Right lobe of liver (tissue), 6 donors: ENCODE data around the gene GMPR. TPM values are rescaled to one million over a fixed set of nuclear protein-coding genes. Genes with fewer than 3 reads are reported as not detected.
A peak's percentile ranks its signal among the peaks of the same experiment; 100 is the strongest.

ENCODE experiments used
- ATAC-seq, 4 donors: fragments of 200-7000 bp; cut with Tn5 transposase; one replicate each; pipeline ENCODE4 v1.9.1; 2020; ENCODE audit warnings: mild to moderate bottlenecking in 4 of 4, moderate library complexity in 4 of 4
- DNase-seq, 3 donors: peaks; one replicate each; pipeline ENCODE4 v3.0.0-alpha.2; 2020
- H3K27ac ChIP-seq, 3 donors: fragments of 200-600 bp; one replicate each; pipeline ENCODE4 v1.8.0; 2022
- H3K27me3 ChIP-seq, 2 donors: fragments of 200-600 bp; one replicate each; pipeline ENCODE4 v1.8.0; 2022
- H3K36me3 ChIP-seq, 4 donors: fragments of 200-600 bp; sonication (generic) in 1 of 4; one replicate each; pipeline versions ENCODE4 v1.5.1 to v1.8.0; 2017 to 2022; ENCODE audit warnings: control low read depth in 1 of 4
- H3K4me1 ChIP-seq, 4 donors: fragments of 200-600 bp; sonication (generic) in 1 of 4; one replicate each; pipeline versions ENCODE4 v1.5.1 to v1.8.0; 2017 to 2022; ENCODE audit warnings: control low read depth in 1 of 4
- H3K4me3 ChIP-seq, 3 donors: fragments of 200-600 bp; one replicate each; pipeline ENCODE4 v1.8.0; 2022
- H3K9me3 ChIP-seq, 4 donors: fragments of 200-600 bp; sonication (generic) in 1 of 4; one replicate each; pipeline versions ENCODE4 v1.5.1 to v1.8.0; 2017 to 2022; ENCODE audit warnings: control low read depth in 1 of 4
- CTCF ChIP-seq, 4 donors: fragments of 200-600 bp in 3 of 4; fragments of 450-650 bp in 1 of 4; IDR thresholded peaks; one replicate each; pipeline versions ENCODE4 v1.5.1 to v1.8.0; 2016 to 2022; ENCODE audit warnings: antibody characterized with exemption in 4 of 4, mild to moderate bottlenecking in 2 of 4
- POLR2A ChIP-seq: fragments of 450-650 bp; IDR thresholded peaks from one replicate; pipeline ENCODE4 v1.6.1; 2017; ENCODE audit warnings: antibody characterized with exemption, mild to moderate bottlenecking
- WGBS: methylation state at CpG from one replicate; pipeline ENCODE4 v1.1.6; 2018; ENCODE audit warnings: low coverage, low lambda C conversion rate; ENCODE audit not compliant: insufficient coverage; ENCODE audit errors: missing lambda C conversion rate; 5-methylcytosine and 5-hydroxymethylcytosine counted together
- intact Hi-C, 2 donors: fragments of 100-400 bp; cut with DNase I; formaldehyde crosslinking; loops; one replicate each; pipeline versions ENCODE4 v1.11.2 to v1.14.1; 2022
- total RNA-seq, 6 experiments: library from RNA; depleted of rRNA in 2 of 6; stranded (reverse); fragments of >200 nt in 2 of 6; fragmentation: NEBNext Ultra II Directional in 3 of 6; extraction: Animal tissue kit (Norgen Biotek cat#: 25700) in 3 of 6; gene quantifications; one replicate each; pipeline versions ENCODE4 v1.1.0 to v1.2.4, GENCODE V29; 2016 to 2023
- donor health status: DM: no; HTN: yes; CAD: no.
- donor health status: DM: no; HTN: no; CAD: no.
- donor health status: DM: no; HTN: no; CAD: no.
- donor health status: DM: no; HTN: yes; CAD: no.
- donor health status: DM: no; HTN: yes; CAD: no.

GMPR gene
- total RNA-seq, 6 experiments from 2014 or later = 3.7 to 6.5 (median 4.9) TPM

DNA sequence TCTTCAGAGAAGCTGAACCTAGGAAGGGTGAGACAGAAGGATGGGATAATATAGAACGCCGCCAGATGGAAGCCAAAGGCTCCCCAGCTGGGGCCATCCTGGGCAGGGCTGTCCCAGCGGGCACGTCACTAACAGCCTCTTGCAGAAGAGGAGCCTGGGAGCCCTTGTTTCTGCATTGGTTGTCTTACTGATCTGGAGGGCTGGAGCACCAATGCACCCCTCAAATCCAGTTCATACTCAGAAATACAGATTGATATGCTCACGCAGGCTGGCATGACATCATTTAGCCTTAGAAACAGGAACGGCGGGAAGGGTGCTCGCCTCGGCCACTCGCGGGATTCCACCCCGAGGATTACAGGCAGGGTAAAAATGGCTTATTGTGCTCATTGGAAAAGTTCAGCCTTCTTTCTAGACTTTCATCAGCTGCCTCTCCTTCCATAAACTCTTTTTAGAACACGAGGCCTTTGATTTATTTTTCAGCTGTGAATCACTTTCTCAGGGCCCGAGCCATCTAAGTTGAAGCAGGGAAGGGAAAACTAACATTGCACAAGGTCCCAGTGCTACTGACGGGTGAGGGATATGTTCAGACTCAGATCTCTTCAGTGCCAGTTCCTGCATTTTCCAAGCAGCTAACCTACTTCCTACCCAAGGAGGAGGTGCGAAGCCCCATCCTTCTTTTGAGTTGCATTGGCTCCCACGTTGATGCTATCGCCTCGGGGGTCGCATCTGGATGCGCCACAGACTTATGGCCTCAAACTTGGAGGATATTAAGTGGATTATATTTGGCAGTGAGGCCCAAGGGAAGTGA lies 82.3 kb downstream of the GMPR start:
- 76% methylated on average over 13 of the region's 21 CpGs for WGBS
- Histone ChIP-seq H3K9me3 (no peaks in the 10 kb centered on the region), H3K27me3 (no peaks in the 10 kb centered on the region), H3K27ac (peak overlapping the region; percentile 13 to 51 (median 42)), H3K4me1 (no peaks in the 10 kb centered on the region), H3K4me3 (no peak overlapping the region), H3K36me3 (no peaks in the 10 kb centered on the region)
- DNase-seq (peak in 1 of 3 donors; percentile 20), ATAC-seq (no peak)
- TF ChIP-seq POLR2A = no peak
- TF ChIP-seq CTCF (IDR thresholded peaks at IDR 0.05) = no peak
- intact Hi-C loops = loop anchor here in 1 of 2 donors (10.0 kb wide), 1 partner anchor 76 kb away; no protein-coding TSS in a partner anchor

DNA sequence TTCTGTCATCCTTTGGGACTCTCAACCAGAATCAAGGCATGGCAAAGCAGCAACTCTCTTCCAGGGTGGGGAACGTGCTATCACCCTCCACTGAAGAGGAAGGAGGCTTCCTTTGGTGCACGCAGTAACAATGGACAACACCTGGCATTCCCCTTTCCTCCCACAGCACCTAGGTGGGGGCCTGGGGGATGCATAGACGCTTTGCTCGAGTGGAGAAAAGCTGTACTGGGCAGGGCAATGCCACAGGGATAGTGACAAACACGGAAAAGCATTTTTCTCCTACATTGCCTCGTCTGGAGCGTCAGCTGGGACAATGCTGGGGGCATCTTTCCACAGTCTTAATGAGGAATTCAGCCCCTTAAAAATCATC lies 82.9 kb downstream of the GMPR start:
- TF ChIP-seq POLR2A (no peak), CTCF (IDR thresholded peaks at IDR 0.05) (no peak)
- no peak overlapping the region for H3K4me3 ChIP-seq
- peaks cover 0 to 4% (median 2%) of the 10 kb centered on the region in 4 donors for H3K36me3 ChIP-seq
- H3K9me3 ChIP-seq = no peaks in the 10 kb centered on the region
- H3K27me3 ChIP-seq = no peaks in the 10 kb centered on the region
- no peak for ATAC-seq
- DNase-seq = peak in 1 of 3 donors; percentile 28
- intact Hi-C loops = loop anchor here in 1 of 2 donors (10.0 kb wide), 1 partner anchor 77 kb away; no protein-coding TSS in a partner anchor
- H3K4me1 ChIP-seq = no peaks in the 10 kb centered on the region
- 90% methylated on average over 2 of the region's 7 CpGs for WGBS
- no peak overlapping the region for H3K27ac ChIP-seq

GRCh38 chr6:16321826-16322225 lies 83.4 kb downstream of the GMPR start:
- 96% methylated on average over 10 of the region's 11 CpGs for WGBS
- intact Hi-C loops = loop anchor here in 1 of 2 donors (10.0 kb wide), 1 partner anchor 77 kb away; no protein-coding TSS in a partner anchor
- DNase-seq = peak in 1 of 3 donors; percentile 31

DNA sequence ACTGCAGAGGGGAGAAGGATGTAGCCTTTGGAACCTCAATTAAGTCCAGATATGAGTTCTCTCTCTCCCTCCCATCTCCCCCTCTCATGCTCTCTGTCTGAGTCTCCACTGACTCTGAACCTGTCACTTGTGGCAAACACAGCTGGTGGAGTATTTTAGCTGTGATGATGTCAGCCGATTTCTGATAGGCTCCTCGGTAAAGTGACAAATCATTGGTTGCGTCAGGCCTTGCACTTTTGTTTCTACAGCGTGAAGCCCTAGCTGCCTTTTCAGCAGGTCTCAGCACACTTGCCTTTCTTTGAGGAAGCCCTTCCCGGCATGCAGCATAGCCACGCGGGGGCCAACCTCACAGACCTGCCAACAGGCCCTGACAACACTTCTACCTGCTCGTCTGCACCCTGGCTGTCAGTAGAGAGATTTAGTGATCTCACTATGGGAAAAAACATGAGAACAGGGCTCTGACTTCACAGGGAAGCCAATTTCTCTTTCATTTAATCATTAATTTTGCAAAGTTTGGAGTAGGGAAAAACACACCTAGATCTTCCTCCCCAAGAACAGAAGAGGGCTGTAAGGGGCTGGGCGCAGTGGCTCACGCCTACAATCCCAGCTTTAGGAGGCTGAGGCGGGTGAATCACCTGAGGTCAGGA lies 84.4 kb downstream of the GMPR start:
- intact Hi-C loops = loop anchor here in 1 of 2 donors (10.0 kb wide), 1 partner anchor 78 kb away; no protein-coding TSS in a partner anchor
- 59% methylated on average over 11 of the region's 11 CpGs for WGBS
- H3K9me3 ChIP-seq = no peaks in the 10 kb centered on the region
- H3K4me3 ChIP-seq = no peak overlapping the region
- H3K4me1 ChIP-seq = no peaks in the 10 kb centered on the region
- DNase-seq (peak in 1 of 3 donors; percentile 44), ATAC-seq (peak; percentile 46 to 69 (median 55))
- H3K36me3 ChIP-seq = peaks cover 0 to 11% (median 3%) of the 10 kb centered on the region in 4 donors
- TF ChIP-seq POLR2A = no peak
- TF ChIP-seq CTCF (IDR thresholded peaks at IDR 0.05) = no peak
- no peak overlapping the region for H3K27ac ChIP-seq
- no peaks in the 10 kb centered on the region for H3K27me3 ChIP-seq

More at GRCh38 chr6:16321826-16322225, 83.4 kb downstream of the GMPR start:
- H3K27ac ChIP-seq = no peak overlapping the region
- TF ChIP-seq POLR2A = no peak
- no peak for TF ChIP-seq CTCF (IDR thresholded peaks at IDR 0.05)
- no peaks in the 10 kb centered on the region for H3K27me3 ChIP-seq
- no peaks in the 10 kb centered on the region for H3K9me3 ChIP-seq
- no peak overlapping the region for H3K4me3 ChIP-seq
- H3K4me1 ChIP-seq = no peaks in the 10 kb centered on the region
- no peak for ATAC-seq
- H3K36me3 ChIP-seq = peaks cover 0 to 7% (median 3%) of the 10 kb centered on the region in 4 donors
